ENCODE data around the gene NCOA5. TPM values are rescaled to one million over a fixed set of nuclear protein-coding genes. Genes with fewer than 3 reads are reported as not detected.

Gene NCOA5
- total and polyA plus RNA-seq, 10 of the 15 experiments (the other 5 are each of a cell fraction or from before 2014, with no cell fraction given) = 7.7 to 38.1 (median 30.1) TPM

DNA sequence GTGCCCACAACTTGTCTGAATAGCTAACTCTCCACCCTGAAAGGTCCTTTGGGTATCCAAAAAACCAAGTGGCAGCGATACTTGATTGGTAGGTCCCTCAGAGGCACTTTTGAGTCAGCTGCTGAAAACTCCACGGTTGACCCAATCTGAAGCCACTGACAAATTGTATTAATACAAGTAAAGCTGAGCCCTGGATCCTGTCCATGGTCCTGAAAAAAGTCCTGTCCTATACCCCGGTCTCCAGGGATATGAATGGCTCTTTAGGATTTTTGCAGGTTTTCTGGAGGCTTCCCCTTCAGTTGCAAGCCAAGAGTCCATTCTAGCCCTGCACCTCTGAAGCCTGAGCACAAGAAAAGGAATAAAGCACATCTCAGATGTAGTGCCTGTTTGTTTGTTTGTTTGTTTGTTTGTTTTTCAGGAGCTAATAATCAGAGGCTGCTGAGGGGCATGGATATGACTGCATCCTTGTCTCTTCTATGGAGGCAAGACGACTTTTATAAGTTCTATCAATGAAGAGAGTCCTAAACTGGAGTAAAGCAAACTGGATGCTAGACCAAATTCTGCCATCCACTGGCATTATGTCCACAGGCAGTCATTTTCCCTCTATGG is 62.4 kb downstream of the NCOA5 start:
- in situ Hi-C loops (cut with MboI) = no loop called here
- no peak for DNase-seq (ENCODE audit: low read depth, low spot score)
- no peaks in the 10 kb centered on the region for H4K20me1 ChIP-seq (ENCODE audit: control insufficient read depth, insufficient read depth)
- H3K27ac ChIP-seq (ENCODE audit: control insufficient read depth, insufficient read depth) = no peak overlapping the region
- intact Hi-C loops (cut with micrococcal nuclease; ENCODE audit: unreplicated experiment) = no loop called here
- ChIA-PET POLR2A (no interaction called here), SMC1A (ENCODE audit: uncharacterized antibody, unreplicated experiment) (no interaction called here), RAD21 (ENCODE audit: unreplicated experiment) (interaction anchor here (1.2 kb wide), 1 partner anchor 81 kb away, joined by 3 read pairs; no protein-coding TSS in a partner anchor), CTCF (interaction anchor here (0.8 to 1.6 kb wide), 4 partner anchors 14 to 72 kb away, joined by 3 to 8 read pairs (median 4); no protein-coding TSS in a partner anchor)
- H3K9me3 ChIP-seq (replicated peaks; ENCODE audit: control insufficient read depth, insufficient read depth, low read length) = no peaks in the 10 kb centered on the region
- H3K27me3 ChIP-seq (replicated peaks in 1 of 2; ENCODE audit: control insufficient read depth in 2 of 2, insufficient read depth in 2 of 2, low read length in 1 of 2) = peaks cover 5 to 6% of the 10 kb centered on the region in 2 experiments
- ATAC-seq = peak; percentile 36; the same call in 1 of the 3 replicates
- BruUV-seq (replicated peaks) = no TSS peak
- no peaks in the 10 kb centered on the region for H3K79me2 ChIP-seq (ENCODE audit: control insufficient read depth, insufficient read depth, low read length)
- H3K4me1 ChIP-seq (ENCODE audit: control insufficient read depth, insufficient read depth, low read length) = no peaks in the 10 kb centered on the region
- 2% methylated on average over 4 of the region's 4 CpGs for WGBS (ENCODE audit: insufficient coverage, insufficient replicate concordance, low lambda C conversion rate, missing lambda C conversion rate)
- TF ChIP-seq JUNB (IDR thresholded peaks at IDR 0.05) = no peak
- TF ChIP-seq, protein P1, sequence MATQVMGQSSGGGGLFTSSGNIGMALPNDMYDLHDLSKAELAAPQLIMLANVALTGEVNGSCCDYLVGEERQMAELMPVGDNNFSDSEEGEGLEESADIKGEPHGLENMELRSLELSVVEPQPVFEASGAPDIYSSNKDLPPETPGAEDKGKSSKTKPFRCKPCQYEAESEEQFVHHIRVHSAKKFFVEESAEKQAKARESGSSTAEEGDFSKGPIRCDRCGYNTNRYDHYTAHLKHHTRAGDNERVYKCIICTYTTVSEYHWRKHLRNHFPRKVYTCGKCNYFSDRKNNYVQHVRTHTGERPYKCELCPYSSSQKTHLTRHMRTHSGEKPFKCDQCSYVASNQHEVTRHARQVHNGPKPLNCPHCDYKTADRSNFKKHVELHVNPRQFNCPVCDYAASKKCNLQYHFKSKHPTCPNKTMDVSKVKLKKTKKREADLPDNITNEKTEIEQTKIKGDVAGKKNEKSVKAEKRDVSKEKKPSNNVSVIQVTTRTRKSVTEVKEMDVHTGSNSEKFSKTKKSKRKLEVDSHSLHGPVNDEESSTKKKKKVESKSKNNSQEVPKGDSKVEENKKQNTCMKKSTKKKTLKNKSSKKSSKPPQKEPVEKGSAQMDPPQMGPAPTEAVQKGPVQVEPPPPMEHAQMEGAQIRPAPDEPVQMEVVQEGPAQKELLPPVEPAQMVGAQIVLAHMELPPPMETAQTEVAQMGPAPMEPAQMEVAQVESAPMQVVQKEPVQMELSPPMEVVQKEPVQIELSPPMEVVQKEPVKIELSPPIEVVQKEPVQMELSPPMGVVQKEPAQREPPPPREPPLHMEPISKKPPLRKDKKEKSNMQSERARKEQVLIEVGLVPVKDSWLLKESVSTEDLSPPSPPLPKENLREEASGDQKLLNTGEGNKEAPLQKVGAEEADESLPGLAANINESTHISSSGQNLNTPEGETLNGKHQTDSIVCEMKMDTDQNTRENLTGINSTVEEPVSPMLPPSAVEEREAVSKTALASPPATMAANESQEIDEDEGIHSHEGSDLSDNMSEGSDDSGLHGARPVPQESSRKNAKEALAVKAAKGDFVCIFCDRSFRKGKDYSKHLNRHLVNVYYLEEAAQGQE (IDR thresholded peaks at IDR 0.05; ENCODE audit: low read depth, low read length) = peak; percentile 92
- H3K9ac ChIP-seq (ENCODE audit: control insufficient read depth, insufficient read depth, low read length) = no peak overlapping the region
- no peak overlapping the region for H3K4me2 ChIP-seq (ENCODE audit: control insufficient read depth, insufficient read depth)
- no peak for FAIRE-seq
- H2AFZ ChIP-seq (ENCODE audit: control insufficient read depth, low read depth, low read length) = no peak overlapping the region
- no peaks in the 10 kb centered on the region for H3K36me3 ChIP-seq (ENCODE audit: control insufficient read depth in 2 of 2, insufficient read depth in 2 of 2, low read length in 1 of 2)
- no peak overlapping the region for H3K4me3 ChIP-seq

All from GM12878 (cell line).